Colonic mucosa (tissue), 4 donors: ENCODE data around the gene CLCN5. TPM values are rescaled to one million over a fixed set of nuclear protein-coding genes. Genes with fewer than 3 reads are reported as not detected.

Source experiments
- DNase-seq: peaks from one replicate; pipeline ENCODE4 v3.0.0-alpha.2; 2020
- H3K27ac ChIP-seq: fragments of 200-600 bp; one replicate; pipeline ENCODE4 v1.8.0; 2021
- H3K27me3 ChIP-seq: fragments of 200-600 bp; one replicate; pipeline ENCODE4 v1.8.0; 2021
- H3K36me3 ChIP-seq: fragments of 200-600 bp; one replicate; pipeline ENCODE4 v1.8.0; 2021
- H3K4me1 ChIP-seq: fragments of 200-600 bp; one replicate; pipeline ENCODE4 v1.8.0; 2021; ENCODE audit warnings: mild to moderate bottlenecking
- H3K4me3 ChIP-seq: fragments of 200-600 bp; one replicate; pipeline ENCODE4 v1.8.0; 2021
- H3K9ac ChIP-seq, 2 donors: one replicate each; pipeline ENCODE4 v1.7.0; 2013; ENCODE audit warnings: control low read depth in 2 of 2, low read depth in 2 of 2, low read length in 2 of 2
- H3K9me3 ChIP-seq: fragments of 200-600 bp; one replicate; pipeline ENCODE4 v1.8.0; 2021
- intact Hi-C: fragments of 100-400 bp; cut with DNase I; formaldehyde crosslinking; loops from one replicate; pipeline ENCODE4 v1.14.1; 2022
- total RNA-seq, 2 donors: library from RNA; stranded (reverse); fragmentation: NEBNext Ultra II Directional in 1 of 2; extraction: Animal tissue kit (Norgen Biotek cat#: 25700) in 1 of 2; gene quantifications; one replicate each; pipeline ENCODE4 v1.2.1, GENCODE V29; 2021
- TF ChIP-seq, protein P1 (sequence below): fragments of 200-600 bp; IDR thresholded peaks from one replicate; pipeline ENCODE4 v1.8.0; 2022; ENCODE audit warnings: antibody characterized with exemption, mild to moderate bottlenecking
- donor health status: healthy.
- donor health status: DM: no; HTN: no; CAD: no.
- donor health status: DM: no; HTN: no; CAD: no.

Gene CLCN5
- total RNA-seq, 2 donors from 2014 or later: 9.7 to 10.0 TPM

DNA sequence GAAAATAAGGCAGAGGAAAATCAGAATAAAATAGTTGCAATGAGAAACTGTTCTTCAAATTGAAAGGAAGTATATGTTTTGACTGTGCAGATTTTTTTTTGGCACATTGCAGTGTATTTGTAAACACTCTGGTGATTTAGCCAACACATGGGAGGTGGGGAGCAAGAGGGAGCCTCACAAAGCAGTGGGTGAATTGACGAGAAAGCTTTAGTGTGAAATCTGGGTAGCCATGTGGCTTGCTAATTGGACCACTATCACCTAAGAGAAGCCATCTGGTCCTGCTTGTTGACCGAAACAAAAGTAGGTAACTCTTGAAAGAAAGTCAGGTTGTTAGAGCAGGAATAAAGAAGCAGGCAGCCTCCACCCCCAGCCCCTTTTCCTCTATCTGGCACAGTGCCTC lies 10.4 kb downstream of the CLCN5 start:
- no peak overlapping the region for H3K9ac ChIP-seq
- H3K4me1 ChIP-seq: no peaks in the 10 kb centered on the region
- H3K9me3 ChIP-seq: no peaks in the 10 kb centered on the region
- TF ChIP-seq, protein P1, sequence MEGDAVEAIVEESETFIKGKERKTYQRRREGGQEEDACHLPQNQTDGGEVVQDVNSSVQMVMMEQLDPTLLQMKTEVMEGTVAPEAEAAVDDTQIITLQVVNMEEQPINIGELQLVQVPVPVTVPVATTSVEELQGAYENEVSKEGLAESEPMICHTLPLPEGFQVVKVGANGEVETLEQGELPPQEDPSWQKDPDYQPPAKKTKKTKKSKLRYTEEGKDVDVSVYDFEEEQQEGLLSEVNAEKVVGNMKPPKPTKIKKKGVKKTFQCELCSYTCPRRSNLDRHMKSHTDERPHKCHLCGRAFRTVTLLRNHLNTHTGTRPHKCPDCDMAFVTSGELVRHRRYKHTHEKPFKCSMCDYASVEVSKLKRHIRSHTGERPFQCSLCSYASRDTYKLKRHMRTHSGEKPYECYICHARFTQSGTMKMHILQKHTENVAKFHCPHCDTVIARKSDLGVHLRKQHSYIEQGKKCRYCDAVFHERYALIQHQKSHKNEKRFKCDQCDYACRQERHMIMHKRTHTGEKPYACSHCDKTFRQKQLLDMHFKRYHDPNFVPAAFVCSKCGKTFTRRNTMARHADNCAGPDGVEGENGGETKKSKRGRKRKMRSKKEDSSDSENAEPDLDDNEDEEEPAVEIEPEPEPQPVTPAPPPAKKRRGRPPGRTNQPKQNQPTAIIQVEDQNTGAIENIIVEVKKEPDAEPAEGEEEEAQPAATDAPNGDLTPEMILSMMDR: no peak
- no peaks in the 10 kb centered on the region for H3K36me3 ChIP-seq
- H3K27me3 ChIP-seq: no peaks in the 10 kb centered on the region
- no peak overlapping the region for H3K27ac ChIP-seq
- DNase-seq: no peak
- H3K4me3 ChIP-seq: no peak overlapping the region
- intact Hi-C loops: no loop called here

DNA sequence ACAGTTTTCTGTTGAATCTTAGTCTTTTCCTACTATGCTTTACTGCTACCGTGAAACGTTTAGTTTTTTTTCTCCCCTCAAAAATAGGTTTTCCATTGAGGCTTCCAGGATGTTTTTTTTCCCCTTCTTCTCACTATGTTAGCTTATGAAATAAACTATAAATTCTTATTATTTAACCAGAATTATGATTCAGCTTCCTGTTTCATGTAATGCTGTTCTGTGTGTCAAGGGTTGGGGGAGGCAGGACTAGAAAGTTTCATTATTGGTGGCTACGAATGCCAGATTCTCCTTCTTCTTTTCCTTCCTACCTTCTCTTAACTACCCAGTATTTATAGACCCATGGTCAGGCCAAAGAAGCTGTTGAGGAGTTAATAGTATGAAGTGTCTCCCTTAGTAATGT lies 11.8 kb downstream of the CLCN5 start:
- Histone ChIP-seq H3K4me3 (no peak overlapping the region), H3K27me3 (no peaks in the 10 kb centered on the region), H3K4me1 (no peaks in the 10 kb centered on the region), H3K9me3 (no peaks in the 10 kb centered on the region), H3K36me3 (no peaks in the 10 kb centered on the region), H3K27ac (no peak overlapping the region), H3K9ac (no peak overlapping the region)
- TF ChIP-seq, protein P1: no peak
- intact Hi-C loops: no loop called here
- DNase-seq: no peak

DNA sequence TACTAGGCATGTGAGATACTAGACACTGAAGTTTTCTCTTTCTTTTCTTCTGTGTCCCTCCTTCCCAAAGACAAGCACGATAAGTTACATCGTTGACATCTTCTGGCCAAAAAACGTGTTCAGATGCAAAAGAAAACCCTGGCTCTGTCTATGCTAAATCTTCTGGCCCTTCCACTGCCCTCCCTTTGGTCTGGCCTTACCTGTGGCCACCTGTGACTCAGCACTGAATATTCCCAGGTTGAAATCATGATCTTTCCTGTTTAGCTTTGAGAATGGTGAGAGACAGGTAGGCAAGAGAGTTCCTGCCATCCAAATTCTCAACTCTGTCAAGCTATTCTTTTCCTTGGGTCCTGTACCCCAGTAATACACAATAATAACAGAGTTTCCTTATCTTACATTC lies 12.3 kb downstream of the CLCN5 start:
- TF ChIP-seq, protein P1: no peak
- intact Hi-C loops: no loop called here
- no peaks in the 10 kb centered on the region for H3K4me1 ChIP-seq
- H3K27me3 ChIP-seq: no peaks in the 10 kb centered on the region
- no peaks in the 10 kb centered on the region for H3K36me3 ChIP-seq
- no peak overlapping the region for H3K27ac ChIP-seq
- no peak overlapping the region for H3K9ac ChIP-seq
- no peak overlapping the region for H3K4me3 ChIP-seq
- no peaks in the 10 kb centered on the region for H3K9me3 ChIP-seq
- no peak for DNase-seq

DNA sequence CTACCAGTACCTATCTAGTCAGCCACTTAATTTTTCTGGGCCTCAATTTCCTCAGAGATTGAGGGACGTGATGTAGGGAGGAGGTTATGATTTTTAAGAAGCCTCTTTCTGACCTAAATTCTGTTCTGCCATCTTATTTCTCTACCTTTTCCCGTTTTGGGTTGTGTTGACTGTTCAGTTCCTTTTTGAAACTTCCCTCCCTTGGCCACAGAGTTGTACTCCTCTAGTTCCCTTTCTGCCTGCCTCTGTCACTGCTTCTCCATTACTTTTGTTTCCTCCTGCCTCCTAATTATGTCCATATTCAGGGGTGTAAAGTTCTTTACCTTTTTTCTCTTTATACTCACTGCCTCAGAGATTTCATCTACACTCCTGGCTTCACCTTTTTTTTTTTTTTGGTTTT lies 25.4 kb downstream of the CLCN5 start:
- intact Hi-C loops: no loop called here
- TF ChIP-seq, protein P1: no peak
- DNase-seq: no peak
- Histone ChIP-seq H3K27me3 (no peaks in the 10 kb centered on the region), H3K4me1 (no peaks in the 10 kb centered on the region), H3K9me3 (no peaks in the 10 kb centered on the region), H3K4me3 (no peak overlapping the region), H3K9ac (no peak overlapping the region), H3K27ac (no peak overlapping the region), H3K36me3 (no peaks in the 10 kb centered on the region)

DNA sequence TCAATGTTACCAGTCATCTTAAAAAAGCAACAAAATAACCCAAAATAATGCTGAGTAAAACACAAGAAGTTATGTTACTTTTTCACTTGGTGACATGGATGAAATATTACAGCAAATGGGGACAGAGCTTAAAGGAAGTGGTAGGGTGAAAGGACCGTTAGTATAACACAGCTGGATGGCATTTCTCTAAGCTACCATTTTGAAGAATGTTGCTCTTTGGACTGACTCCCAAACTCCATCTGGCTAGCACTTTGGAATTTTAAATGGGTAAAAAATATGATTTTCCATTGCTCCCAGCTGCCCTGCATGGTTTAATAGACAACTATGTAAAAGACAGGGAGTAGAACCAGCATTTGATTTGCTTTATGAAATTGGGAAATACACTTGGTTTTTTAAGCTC lies 27.6 kb downstream of the CLCN5 start:
- no peak for DNase-seq
- Histone ChIP-seq H3K9me3 (no peaks in the 10 kb centered on the region), H3K27ac (no peak overlapping the region), H3K4me3 (no peak overlapping the region), H3K9ac (no peak overlapping the region), H3K27me3 (no peaks in the 10 kb centered on the region), H3K36me3 (no peaks in the 10 kb centered on the region), H3K4me1 (no peaks in the 10 kb centered on the region)
- TF ChIP-seq, protein P1: no peak
- intact Hi-C loops: no loop called here
